GM19324 (cell line): ENCODE measurements around the gene SOCS3.
"Not testable (repeated sequence)": the region's sequence is repeated elsewhere in the genome, so short reads cannot be mapped to it uniquely, and the experiment has no call there.

ENCODE experiments used
- ATAC-seq: cut with Tn5 transposase; IDR thresholded peaks from one replicate; pipeline ENCODE4 v1.9.1; 2021; ENCODE audit warnings: mild to moderate bottlenecking, moderate library complexity; ENCODE audit not compliant: unreplicated experiment, low FRiP score

The SOCS3 gene

GRCh38 chr17:78335209-78335608 is 24.7 kb downstream of the SOCS3 start:
- ATAC-seq, result no peak

DNA sequence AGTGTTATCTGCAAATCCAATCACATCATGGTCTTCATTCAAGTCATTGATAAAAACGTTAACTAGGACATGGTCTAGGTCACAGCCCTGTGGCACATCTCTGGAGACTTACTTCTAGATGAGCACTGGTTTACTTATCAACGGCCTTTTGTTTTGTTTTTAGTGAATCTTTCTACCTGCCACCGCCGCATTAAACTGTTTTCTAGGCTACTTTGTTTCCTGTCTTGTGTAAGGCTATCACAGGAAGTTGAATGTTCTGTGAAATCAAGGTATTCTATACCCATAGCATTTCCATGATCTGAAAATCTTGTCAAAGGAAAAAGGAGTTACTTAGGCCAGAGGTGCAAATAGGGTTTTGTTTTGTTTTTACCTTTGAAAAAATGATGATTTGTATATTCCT is 26.9 kb downstream of the SOCS3 start:
- ATAC-seq, result no peak

DNA sequence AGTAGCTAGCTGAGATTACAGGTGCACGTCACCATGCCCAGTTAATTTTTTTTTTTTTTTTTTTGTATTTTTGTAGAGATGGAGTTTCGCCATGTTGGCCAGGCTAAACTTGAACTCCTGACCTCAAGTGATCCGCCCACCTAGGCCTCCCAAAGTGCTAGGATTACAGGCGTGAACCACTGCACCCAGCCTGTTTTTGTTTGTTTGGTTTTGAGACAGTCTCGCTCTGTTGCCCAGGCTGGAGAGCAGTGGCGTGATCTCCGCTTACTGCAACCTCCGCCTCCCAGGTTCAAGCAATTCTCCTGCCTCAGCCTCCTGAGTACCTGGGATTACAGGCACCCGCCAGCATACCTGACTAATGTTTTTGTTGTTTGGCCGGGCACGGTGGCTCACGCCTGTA is 28.5 kb downstream of the SOCS3 start:
- not testable (repeated sequence) for ATAC-seq

DNA sequence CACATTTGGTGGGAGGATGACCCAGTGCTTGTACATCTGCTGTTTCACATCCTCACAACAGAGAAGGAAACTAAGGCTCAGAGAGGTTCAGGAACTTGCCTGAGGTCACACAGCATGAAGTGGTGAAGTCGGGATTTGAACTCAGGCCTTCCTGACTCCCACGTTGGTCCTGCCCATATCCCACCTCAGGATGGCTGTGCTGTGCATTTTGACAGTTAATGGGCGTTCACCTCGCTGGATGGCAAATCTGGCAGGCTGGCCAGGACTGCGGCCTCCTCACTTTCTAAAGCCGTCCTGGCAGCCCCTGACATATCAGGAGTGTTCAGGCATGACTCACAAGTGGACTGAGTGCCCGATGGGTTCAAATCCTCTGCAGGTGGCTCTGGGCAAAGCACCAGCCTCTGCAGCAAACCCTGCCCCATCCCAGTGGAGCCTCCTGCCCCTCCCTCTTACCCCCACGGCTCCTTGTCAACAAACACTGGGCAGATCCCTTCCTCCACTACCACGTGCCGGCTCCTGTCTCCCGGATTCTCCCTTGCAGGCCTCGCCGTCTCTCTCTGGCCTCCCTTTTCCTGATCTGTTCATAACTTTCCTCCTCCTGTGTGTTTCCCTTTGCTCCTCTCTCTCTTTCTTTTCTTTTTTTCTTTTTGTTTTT is 29.2 kb downstream of the SOCS3 start:
- no peak for ATAC-seq

GRCh38 chr17:78329263-78330059 is 30.4 kb downstream of the SOCS3 start:
- ATAC-seq, result no peak

DNA sequence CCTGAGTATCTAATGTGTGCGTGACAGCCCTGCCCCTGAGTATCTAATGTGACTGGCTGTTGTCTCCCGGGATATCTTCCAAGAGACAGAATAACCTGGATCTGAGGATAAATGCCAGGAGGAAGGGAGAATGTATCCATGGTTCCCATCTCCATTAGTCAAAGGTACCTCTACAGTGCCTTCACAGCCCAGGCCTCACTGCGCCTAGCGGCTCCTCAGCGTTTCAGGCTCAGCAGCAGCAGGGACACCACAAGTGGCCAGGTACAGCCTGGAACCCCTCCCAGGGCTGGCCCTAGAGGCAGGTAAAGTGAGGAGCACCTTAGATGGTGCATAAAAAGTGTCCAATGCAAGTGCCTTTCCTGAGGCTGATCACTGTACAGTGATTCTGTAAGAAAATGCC is 32.0 kb downstream of the SOCS3 start:
- ATAC-seq, result no peak

- no peak for ATAC-seq
These were observed 34.7 kb downstream of the SOCS3 start for GRCh38 chr17:78325076-78325687.

DNA sequence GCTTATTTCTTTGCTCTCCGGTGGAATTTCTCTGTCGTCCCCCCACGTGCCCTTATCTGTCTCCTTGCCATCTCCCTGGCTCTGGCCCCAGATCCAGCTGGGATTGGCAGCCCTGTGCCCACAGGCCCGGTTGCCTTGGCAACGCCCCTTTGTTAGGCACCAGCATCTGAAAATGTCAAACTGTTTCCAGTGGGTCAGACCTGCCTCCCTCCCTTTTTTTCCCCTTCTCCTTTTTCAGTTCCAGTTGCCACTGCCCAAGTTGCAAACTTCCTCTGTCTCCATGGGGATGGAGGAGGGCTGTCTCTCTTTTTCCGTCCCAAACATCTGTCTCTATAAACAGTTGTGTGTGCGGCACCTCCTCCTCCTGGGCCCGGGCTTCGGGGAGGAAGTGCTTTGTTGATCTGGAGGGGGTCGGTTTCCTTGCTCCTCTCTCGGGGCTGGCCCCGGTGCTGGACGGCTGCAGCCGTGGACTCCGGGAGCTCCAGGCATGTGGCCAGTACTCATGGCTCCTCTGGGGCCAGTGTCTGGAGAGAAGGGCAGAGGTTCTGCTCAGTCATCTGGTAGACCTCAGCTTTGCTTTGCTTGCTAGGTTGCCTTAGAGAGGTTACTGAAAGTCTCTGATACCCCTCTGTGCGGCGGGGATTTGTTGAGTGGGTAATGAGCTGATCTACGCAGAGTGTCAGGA is 35.3 kb downstream of the SOCS3 start:
- no peak for ATAC-seq

GRCh38 chr17:78323826-78324390 is 36.0 kb downstream of the SOCS3 start:
- no peak for ATAC-seq

GRCh38 chr17:78322858-78323455 is 36.9 kb downstream of the SOCS3 start:
- no peak for ATAC-seq

DNA sequence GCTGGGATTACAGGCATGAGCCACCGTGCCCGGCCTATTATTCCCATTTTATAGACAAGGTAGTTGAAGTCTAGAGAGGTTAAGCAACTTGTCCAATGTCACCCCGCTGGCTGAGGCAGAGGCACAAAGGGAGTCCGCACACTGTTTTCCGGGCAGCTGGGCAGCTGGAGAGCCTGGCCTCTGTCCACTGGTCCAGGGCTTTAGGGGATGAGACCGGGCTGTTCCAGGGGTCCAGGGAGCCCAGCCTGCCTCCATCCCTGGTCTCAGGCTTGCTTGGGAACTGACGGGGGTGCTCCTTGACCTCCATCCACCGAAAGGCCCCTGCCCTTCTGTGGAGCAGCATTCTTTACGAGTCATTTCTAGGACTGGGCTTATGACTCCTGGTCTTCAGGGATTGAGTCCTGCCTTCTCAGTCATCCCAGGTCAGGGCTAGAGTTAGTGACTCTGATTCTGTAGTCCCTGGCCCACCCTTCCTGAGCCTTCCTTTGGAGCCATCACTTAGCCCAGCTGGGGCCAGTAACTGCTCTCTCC is 37.5 kb downstream of the SOCS3 start:
- no peak for ATAC-seq

- ATAC-seq, result no peak
These were observed 41.0 kb downstream of the SOCS3 start for GRCh38 chr17:78318843-78319242.

DNA sequence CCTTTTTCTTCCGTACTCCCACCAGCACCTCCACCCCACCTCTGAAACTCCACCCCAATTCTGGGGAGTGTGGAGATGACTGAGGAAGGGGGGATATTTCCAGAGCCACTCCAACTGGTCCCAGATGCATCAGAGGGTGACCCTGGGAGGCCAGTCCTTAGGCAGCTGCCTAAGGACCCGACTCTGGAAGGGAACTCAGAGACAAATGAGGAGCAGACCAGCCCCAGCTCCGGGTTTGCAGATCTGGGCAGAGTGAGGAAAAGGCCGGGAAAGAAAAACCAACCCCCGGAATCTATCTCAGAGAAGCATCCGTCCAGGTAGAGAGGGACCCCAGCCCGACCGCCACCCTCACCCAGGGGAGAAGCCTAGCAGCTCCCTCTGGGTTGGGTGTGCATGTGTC is 41.5 kb downstream of the SOCS3 start:
- ATAC-seq, result no peak

DNA sequence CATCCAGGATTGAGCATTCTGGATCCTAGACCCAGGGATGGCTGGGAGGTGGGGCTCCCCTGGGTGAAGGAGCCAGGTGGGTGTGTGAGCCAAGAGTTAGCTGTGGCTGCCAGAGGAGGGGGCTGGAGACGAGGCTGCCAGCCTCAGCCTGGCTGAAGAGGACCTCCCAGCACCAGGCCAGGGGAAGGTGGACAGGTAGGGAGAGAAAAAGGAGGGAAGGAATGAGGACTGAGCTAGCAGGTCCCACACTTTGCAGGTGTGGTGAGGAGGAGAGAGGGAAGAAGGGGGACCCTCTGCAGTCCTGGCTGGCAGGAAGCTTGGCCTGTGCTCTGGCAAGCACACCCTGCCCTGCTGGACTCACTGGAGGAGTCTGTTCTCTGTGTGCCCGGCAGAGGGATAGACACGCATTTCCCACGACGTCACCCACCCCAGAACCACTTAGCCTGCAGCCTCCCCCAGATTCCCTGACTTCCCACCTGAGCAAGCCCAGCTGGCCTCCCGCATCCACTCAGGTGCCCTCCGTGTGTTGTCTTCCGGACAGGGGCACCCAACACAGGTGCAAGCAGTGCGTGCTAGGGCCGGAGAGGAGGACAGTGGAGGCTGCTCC is 42.0 kb downstream of the SOCS3 start:
- no peak for ATAC-seq

GRCh38 chr17:78316867-78317789 is 42.7 kb downstream of the SOCS3 start:
- ATAC-seq, result no peak

DNA sequence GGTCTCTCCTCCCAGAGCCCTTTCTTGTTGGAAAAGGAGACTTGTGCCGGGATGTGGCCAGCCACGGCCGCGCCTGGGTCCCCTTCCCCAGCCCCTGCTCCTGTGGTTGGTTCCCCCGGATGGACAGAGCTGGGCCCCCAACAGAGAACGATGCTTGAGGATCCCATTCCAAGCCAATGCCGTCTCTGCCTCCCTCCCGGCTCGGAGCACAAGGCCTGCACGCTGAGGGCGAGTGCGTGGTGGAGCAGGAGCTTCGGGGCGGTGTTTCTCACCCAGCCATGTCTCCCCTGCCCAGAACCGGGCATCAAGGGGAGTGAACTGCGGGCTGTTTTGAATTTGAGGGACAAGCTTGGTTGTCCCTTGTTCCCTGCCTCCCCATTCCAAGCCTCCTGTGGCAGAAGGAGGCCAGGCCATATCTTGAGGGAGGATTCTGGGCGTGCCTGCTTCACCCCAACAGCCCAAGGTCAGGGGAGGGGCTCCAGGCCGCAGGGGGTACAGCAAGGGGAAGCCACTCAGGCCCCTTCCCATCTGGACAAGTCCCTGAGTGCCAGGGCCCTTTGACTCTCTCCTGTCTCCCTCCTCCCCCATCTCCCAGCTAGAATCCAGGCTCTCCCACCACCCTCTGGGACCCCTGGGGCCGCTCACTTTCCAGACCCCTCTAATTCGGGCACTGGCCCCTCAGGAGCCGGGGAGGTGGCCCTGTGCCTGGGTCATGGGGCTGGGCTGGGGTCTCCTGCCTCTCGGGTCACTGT is 43.6 kb downstream of the SOCS3 start:
- ATAC-seq, result no peak

GRCh38 chr17:78315355-78316114 is 44.3 kb downstream of the SOCS3 start:
- ATAC-seq, result no peak
